Myocyte (in vitro differentiated cells): ENCODE measurements around the gene SERPIND1. TPM values are rescaled to one million over a fixed set of nuclear protein-coding genes. Genes with fewer than 3 reads are reported as not detected.

Experiments
- DNase-seq: peaks from one replicate; pipeline ENCODE4 v3.0.0-alpha.2; 2012; ENCODE audit warnings: low read depth
- total RNA-seq: library from RNA; depleted of rRNA; stranded (reverse); fragments of >200 nt; gene quantifications from 2 replicates; pipeline ENCODE4 v1.2.3, GENCODE V29; 2014

SERPIND1 gene
- total RNA-seq, 1 donor from 2014 or later, result not detected

GRCh38 chr22:20788627-20789344 is 14.9 kb downstream of the SERPIND1 start:
- no peak for DNase-seq

- no peak for DNase-seq
These were observed 18.5 kb downstream of the SERPIND1 start for GRCh38 chr22:20792221-20792965.

GRCh38 chr22:20792966-20793728 is 19.2 kb downstream of the SERPIND1 start:
- no peak for DNase-seq

- no peak for DNase-seq
These were observed 20.1 kb downstream of the SERPIND1 start for GRCh38 chr22:20793748-20794649.

GRCh38 chr22:20794650-20795413 is 20.9 kb downstream of the SERPIND1 start:
- DNase-seq, result no peak

GRCh38 chr22:20796731-20797130 is 22.8 kb downstream of the SERPIND1 start:
- no peak for DNase-seq

- no peak for DNase-seq
These were observed 24.3 kb downstream of the SERPIND1 start for GRCh38 chr22:20798218-20798617.

GRCh38 chr22:20798974-20799373 is 25.1 kb downstream of the SERPIND1 start:
- DNase-seq, result no peak

- DNase-seq, result no peak
These were observed 25.5 kb downstream of the SERPIND1 start for GRCh38 chr22:20799449-20799848.

GRCh38 chr22:20802452-20802851 is 28.5 kb downstream of the SERPIND1 start:
- no peak for DNase-seq

GRCh38 chr22:20802922-20803553 is 29.1 kb downstream of the SERPIND1 start:
- DNase-seq, result no peak

GRCh38 chr22:20803696-20804324 is 29.9 kb downstream of the SERPIND1 start:
- DNase-seq, result peak; percentile 32

- DNase-seq, result no peak
These were observed 30.7 kb downstream of the SERPIND1 start for GRCh38 chr22:20804650-20805049.

GRCh38 chr22:20805972-20806471 is 32.1 kb downstream of the SERPIND1 start:
- DNase-seq, result no peak

- peak; percentile 94 for DNase-seq
These were observed 33.4 kb downstream of the SERPIND1 start for GRCh38 chr22:20807315-20807752.

GRCh38 chr22:20808844-20809243 is 34.9 kb downstream of the SERPIND1 start:
- peak; percentile 73 for DNase-seq

- no peak for DNase-seq
These were observed 35.7 kb downstream of the SERPIND1 start for GRCh38 chr22:20809538-20810185.

GRCh38 chr22:20810645-20811044 is 36.7 kb downstream of the SERPIND1 start:
- DNase-seq, result no peak
